Measurements from ENCODE around the gene SLC49A3. TPM values are rescaled to one million over a fixed set of nuclear protein-coding genes. Genes with fewer than 3 reads are reported as not detected.

SLC49A3 gene
- total RNA-seq, 1 experiment from 2014 or later: 6.9 TPM

- no peak overlapping the region for H3K4ac ChIP-seq (ENCODE audit: low read depth, low read length)
- no peak overlapping the region for H2BK12ac ChIP-seq (ENCODE audit: insufficient read length, low read depth, low read length)
- Mint-ChIP-seq H3K36me3 (ENCODE audit: insufficient read depth in 1 of 3, low read depth in 3 of 3) (peaks cover 0 to 2% (median 0%) of the 10 kb centered on the region in 3 experiments; a peak in 4 of 7 replicates), H3K27me3 (ENCODE audit: low read depth) (peaks cover 2% of the 10 kb centered on the region; the same call in 1 of the 2 replicates), H3K9me3 (no peaks in the 10 kb centered on the region; a peak in 1 of 5 replicates), H3K4me1 (no peaks in the 10 kb centered on the region), H3K27ac (no peak overlapping the region), H3K4me3 (no peak overlapping the region)
- no peak overlapping the region for H2BK15ac ChIP-seq (ENCODE audit: low read depth, low read length)
- H2BK20ac ChIP-seq (ENCODE audit: low read depth, low read length, poor library complexity, severe bottlenecking): no peak overlapping the region
- H3K18ac ChIP-seq (ENCODE audit: insufficient read length, low read depth, low read length): no peak overlapping the region
- no peak overlapping the region for H3K56ac ChIP-seq (ENCODE audit: insufficient read length, low read depth, low read length)
- H2BK5ac ChIP-seq (ENCODE audit: insufficient read length, low read length): no peak overlapping the region
- DNase-seq: peak; percentile 19
- no peaks in the 10 kb centered on the region for H3K4me1 ChIP-seq (ENCODE audit: insufficient read depth, low read length)
- H4K8ac ChIP-seq (replicated peaks; ENCODE audit: insufficient read length, low read depth, low read length): no peak overlapping the region
- no peak overlapping the region for H2AFZ ChIP-seq (ENCODE audit: low read length)
- H2BK120ac ChIP-seq (ENCODE audit: low read depth, low read length, poor library complexity, severe bottlenecking): no peak overlapping the region
- no CpG with 5 or more reads among the region's 32 CpGs for WGBS (ENCODE audit: extremely low coverage, insufficient read length, low lambda C conversion rate)
- no peaks in the 10 kb centered on the region for H3K79me1 ChIP-seq (ENCODE audit: insufficient read depth, low read depth, low read length, poor library complexity, severe bottlenecking)
- no peaks in the 10 kb centered on the region for H3K27me3 ChIP-seq (ENCODE audit: insufficient read depth, low read length)
- no peaks in the 10 kb centered on the region for H3K9me3 ChIP-seq (ENCODE audit: control insufficient read depth, low read depth, low read length)
- no peak overlapping the region for H3T11ph ChIP-seq (ENCODE audit: low read length)
- peaks cover 2% of the 10 kb centered on the region for H3K23me2 ChIP-seq (ENCODE audit: insufficient read length, low read depth, low read length, poor library complexity, severe bottlenecking)
- no peak overlapping the region for H3K27ac ChIP-seq (ENCODE audit: insufficient read length, low read depth, low read length)
- no peak overlapping the region for H4K91ac ChIP-seq (ENCODE audit: insufficient read length, low read depth, low read length)
- no peaks in the 10 kb centered on the region for H4K20me1 ChIP-seq (ENCODE audit: control insufficient read depth, insufficient read depth, insufficient read length)
- H3K14ac ChIP-seq (ENCODE audit: insufficient read depth, low read length): no peak overlapping the region
- no peak overlapping the region for H4K5ac ChIP-seq (ENCODE audit: insufficient read length, low read depth, low read length)
- no peaks in the 10 kb centered on the region for H3K79me2 ChIP-seq (ENCODE audit: insufficient read depth, low read length)
- TF ChIP-seq, protein P1, sequence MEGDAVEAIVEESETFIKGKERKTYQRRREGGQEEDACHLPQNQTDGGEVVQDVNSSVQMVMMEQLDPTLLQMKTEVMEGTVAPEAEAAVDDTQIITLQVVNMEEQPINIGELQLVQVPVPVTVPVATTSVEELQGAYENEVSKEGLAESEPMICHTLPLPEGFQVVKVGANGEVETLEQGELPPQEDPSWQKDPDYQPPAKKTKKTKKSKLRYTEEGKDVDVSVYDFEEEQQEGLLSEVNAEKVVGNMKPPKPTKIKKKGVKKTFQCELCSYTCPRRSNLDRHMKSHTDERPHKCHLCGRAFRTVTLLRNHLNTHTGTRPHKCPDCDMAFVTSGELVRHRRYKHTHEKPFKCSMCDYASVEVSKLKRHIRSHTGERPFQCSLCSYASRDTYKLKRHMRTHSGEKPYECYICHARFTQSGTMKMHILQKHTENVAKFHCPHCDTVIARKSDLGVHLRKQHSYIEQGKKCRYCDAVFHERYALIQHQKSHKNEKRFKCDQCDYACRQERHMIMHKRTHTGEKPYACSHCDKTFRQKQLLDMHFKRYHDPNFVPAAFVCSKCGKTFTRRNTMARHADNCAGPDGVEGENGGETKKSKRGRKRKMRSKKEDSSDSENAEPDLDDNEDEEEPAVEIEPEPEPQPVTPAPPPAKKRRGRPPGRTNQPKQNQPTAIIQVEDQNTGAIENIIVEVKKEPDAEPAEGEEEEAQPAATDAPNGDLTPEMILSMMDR (conservative IDR thresholded peaks at IDR 0.05): no peak
- no peak overlapping the region for H2AK5ac ChIP-seq (ENCODE audit: insufficient read length, low read length)
- H3K4me2 ChIP-seq (ENCODE audit: insufficient read depth, insufficient read length, low read length): no peak overlapping the region
- no peak overlapping the region for H3K9ac ChIP-seq (ENCODE audit: extremely low read depth, insufficient read length, low read length)
- H3K23ac ChIP-seq (ENCODE audit: insufficient read length, low read depth, low read length): no peak overlapping the region
Observed at GRCh38 chr4:658681-659667, 30.0 kb downstream of the SLC49A3 start.
